IPS DF 4.7 (cell line): ENCODE data around the gene ITM2B.

Experiments used
- DNase-seq: peaks from one replicate; pipeline ENCODE4 v3.0.0-alpha.2; 2013; ENCODE audit warnings: low spot score; ENCODE audit errors: extremely low read depth

The ITM2B gene

DNA sequence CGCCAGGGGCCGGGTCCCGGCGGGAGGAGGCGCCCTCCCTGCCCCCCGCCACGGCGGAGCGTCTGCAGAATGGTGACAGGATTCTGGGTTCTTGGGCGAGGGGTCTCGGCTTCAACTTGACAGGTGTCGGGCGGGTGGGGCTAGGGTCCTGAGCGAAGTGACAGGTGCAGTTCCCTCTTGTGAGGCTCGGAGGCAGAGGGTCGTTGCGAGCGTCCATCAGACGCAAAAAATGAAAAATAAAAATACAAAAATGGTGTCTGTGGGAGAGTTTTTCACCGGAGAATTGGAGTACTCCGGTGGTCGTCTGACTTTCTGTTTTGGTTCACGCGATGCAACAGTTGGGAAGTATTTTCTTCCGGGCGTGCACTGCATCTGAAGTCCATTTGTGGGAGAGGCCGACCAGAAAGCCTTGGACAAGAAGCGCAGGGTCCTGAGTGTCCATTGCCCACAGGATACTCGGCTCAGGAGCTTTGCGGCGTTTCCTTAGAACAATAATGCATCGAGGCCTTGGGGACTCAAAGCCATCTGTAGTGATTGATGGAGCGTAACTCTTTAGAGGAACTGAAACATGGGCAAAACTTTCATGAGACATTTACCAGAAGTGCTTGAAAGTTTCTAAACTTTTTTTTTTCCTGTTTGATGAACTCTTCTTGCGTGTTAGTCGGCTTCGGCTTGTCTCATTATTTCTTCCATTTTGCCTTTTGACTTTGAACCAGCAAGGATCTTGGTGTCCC lies 71.3 kb downstream of the ITM2B start:
- DNase-seq, result no peak

- DNase-seq, result no peak
Observed at GRCh38 chr13:48311223-48311622, 78.2 kb downstream of the ITM2B start.

DNA sequence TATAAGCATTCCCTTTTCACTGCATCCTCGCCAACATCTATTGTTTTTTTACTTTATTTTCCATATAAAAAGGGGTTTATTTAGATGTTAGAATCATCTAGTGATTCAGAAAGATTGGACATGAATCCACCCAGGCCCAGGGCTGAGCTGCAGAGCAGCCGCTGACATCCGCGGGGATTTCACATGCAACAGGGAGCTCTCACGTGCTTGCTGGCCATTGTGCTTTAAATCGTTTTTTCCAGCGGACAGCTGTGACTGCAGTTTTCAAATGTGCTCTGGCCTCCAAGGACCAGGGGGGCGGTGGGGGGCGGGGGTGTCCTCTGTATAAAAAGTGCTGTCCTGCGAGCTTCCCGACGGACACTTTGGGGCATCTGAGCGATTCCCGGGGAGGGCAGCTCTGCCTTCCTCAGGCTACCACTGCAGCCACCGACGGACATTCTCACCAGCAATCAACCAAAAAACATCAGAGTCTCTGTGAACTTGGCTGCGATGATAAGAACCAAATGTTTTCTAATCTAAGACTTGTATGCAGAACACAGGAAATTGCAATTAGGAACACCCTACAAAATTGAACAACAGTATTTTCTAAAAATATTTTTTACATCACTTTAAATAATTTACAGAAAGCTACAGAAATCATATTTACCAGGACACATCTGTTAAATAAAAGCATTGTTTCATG lies 83.1 kb downstream of the ITM2B start:
- DNase-seq, result no peak

DNA sequence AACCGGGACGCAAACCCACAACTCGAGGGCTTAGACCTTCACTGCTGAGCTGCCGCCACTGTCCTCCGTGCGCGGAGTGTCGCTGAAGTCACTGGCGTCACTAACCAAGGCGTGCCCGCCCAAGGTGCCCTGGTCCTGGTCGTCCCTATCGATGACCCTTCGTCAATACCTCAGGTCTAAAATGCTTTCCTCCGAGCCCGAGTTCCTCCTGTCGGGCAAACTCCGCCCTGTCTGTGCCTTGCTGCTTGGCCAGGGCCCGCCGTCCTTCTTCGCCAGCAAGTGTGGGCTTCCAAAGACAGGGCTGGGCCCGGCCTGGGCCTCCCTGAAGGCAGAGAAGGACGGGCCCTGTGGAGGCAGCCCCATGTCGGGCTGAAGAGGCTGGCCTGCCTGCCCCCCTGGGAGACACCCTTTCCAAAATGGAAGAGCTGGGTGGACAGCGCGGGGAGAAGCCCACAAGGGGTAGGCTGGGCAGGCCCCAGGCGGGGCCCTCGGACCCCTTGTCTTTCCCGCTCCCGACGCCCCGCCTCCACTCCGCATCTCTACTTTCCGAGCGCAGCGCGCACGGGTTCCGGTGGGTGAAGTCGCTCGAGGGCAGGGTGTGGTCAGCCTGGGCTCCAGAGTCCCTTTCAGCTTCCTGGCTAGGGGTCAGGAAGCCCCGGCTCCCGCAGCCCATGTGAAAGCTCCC lies 84.0 kb downstream of the ITM2B start:
- DNase-seq, result no peak

DNA sequence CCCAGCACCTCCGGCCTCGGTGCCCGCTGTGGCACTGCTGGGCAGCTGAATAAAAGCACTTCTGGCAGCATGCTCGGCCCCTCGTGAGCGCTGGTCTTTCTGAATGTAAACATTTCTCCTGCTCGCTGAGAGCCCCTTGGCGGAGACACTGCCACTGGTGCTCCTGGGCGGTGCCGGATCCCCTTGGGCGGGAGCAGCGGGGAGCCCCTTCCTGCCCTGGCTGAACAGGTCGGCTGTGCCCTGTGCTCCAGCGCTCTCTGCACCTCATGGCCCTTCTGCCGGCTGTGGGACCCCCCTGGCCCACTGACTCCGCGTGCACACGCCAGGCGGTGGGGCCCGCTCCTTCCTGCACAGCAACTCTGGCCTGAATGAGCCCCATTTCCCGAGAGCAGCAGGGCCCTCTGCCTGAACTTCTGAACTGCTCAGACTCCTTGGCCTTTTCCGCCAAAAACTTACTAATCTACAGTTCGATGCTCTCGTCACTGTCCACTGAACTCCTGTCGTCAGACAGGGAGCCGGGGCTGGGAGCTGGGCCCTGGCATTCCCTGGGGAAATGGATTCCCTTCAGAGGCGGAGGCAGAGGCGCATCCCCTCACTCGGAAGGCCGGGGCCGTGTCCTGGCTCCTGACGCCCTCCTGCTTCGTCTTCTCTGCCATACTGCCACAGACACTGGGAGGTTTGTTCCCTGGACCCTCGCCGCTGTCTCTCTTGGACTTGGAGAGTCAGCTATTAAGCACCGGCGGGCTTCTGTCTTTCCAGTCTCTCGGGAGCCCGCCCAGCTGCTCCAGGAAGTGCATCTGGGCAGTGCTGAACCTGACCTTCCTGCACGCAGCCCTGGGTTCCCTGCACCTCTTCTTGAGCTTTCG lies 84.7 kb downstream of the ITM2B start:
- DNase-seq, result no peak

DNA sequence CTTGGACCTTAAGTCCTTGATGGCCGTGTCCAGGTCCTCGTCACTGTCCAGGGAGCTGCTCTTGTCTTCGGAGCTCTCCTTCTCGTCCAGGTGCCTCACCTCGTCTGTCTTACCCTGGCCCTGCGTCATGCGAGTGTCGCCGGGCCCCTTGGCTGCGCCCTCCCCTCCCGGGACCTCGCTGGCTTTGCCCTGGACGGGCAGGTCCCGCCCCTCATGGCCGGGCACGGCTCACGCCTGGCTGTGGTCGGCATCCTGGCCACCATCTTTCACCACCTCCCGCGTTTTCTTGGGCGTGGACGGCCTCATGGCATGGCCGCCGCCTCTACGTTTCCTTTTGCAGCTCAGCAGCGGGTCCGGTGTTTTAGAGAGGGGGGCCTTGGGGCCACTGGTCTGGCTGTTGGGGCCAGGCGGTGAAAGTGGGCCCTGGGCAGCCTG lies 85.4 kb downstream of the ITM2B start:
- DNase-seq, result no peak

DNA sequence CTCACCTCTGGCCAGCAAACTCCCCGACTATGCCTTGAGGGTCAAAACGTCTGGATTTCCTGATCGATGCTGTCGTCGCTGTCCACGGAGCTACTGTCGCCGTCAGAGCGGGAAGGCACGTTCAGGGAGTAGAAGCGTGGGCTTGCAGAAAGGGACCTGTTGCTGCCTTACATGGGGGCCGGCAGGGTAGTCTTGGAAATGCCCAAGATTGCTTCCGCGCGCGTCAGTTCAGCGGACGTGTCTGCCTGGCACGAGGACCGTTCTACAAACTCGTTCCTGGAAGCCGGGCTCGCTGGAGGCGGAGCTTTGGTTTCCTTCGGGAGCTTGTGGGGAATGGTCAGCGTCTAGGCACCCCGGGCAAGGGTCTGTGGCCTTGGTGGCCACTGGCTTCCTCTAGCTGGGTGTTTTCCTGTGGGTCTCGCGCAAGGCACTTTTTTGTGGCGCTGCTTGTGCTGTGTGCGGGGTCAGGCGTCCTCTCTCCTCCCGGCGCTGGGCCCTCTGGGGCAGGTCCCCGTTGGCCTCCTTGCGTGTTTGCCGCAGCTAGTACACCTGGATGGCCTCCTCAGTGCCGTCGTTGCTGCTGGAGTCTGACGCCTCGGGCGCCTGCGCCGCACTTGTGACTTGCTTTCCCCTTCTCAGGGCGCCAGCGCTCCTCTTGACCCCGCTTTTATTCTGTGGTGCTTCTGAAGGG lies 86.0 kb downstream of the ITM2B start:
- no peak for DNase-seq
